Measurements from ENCODE around the gene COL27A1. TPM values are rescaled to one million over a fixed set of nuclear protein-coding genes. Genes with fewer than 3 reads are reported as not detected.
"Not testable (repeated sequence)": the region's sequence is repeated elsewhere in the genome, so short reads cannot be mapped to it uniquely, and the experiment has no call there.

COL27A1 gene
- total RNA-seq, 1 donor from 2014 or later, result 6.4 TPM

DNA sequence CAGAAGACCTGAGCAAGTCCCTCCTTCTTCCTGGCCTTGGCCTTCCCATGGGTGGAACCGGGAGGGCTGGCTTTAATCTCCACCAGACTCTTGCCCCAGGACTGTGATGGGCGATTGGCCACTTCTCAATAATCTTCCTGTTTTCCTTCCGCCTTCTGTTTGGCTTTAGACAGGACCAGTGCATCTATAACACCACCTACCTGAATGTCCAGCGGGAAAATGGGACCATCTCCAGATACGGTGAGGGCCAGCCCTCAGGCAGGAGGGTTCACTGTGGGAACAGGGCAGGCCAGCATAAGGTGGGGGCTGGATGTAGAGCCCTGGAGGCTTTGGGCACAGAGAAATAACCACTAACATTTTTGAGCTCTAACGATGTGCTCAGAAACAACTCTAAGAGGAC lies 168.5 kb downstream of the COL27A1 start:
- H3K9me3 ChIP-seq (replicated peaks); H3K27ac ChIP-seq (replicated peaks); DNase-seq; H3K4me1 ChIP-seq; H3K36me3 ChIP-seq; intact Hi-C loops (cut with micrococcal nuclease); H3K4me3 ChIP-seq: not testable (repeated sequence)
- H3K27me3 ChIP-seq (ENCODE audit: low read depth), result peaks cover 49% of the 10 kb centered on the region

DNA sequence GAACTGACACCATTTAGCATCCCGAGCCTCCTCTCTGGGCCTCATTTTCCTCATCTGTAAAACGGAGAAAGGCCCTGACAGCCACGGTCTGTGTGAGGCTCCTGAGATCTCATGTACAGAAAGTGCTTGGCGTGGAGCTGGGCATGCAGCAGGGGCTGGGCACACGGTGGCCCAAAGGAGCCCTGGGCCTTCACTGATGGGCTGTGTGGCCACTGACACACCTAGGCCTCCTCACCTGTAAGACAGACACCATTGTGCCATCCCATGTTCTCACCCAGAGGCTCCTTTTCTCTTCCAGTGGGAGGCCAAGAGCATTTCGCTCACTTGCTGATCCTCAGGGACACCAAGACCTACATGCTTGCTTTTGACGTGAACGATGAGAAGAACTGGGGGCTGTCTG lies 169.2 kb downstream of the COL27A1 start:
- intact Hi-C loops (cut with micrococcal nuclease), result no loop called here
- Histone ChIP-seq H3K27ac (replicated peaks) (no peak overlapping the region), H3K4me3 (no peak overlapping the region), H3K27me3 (ENCODE audit: low read depth) (peaks cover 44% of the 10 kb centered on the region), H3K9me3 (replicated peaks) (no peaks in the 10 kb centered on the region), H3K4me1 (no peaks in the 10 kb centered on the region), H3K36me3 (no peaks in the 10 kb centered on the region)
- DNase-seq, result no peak
- TF ChIP-seq, protein P1, sequence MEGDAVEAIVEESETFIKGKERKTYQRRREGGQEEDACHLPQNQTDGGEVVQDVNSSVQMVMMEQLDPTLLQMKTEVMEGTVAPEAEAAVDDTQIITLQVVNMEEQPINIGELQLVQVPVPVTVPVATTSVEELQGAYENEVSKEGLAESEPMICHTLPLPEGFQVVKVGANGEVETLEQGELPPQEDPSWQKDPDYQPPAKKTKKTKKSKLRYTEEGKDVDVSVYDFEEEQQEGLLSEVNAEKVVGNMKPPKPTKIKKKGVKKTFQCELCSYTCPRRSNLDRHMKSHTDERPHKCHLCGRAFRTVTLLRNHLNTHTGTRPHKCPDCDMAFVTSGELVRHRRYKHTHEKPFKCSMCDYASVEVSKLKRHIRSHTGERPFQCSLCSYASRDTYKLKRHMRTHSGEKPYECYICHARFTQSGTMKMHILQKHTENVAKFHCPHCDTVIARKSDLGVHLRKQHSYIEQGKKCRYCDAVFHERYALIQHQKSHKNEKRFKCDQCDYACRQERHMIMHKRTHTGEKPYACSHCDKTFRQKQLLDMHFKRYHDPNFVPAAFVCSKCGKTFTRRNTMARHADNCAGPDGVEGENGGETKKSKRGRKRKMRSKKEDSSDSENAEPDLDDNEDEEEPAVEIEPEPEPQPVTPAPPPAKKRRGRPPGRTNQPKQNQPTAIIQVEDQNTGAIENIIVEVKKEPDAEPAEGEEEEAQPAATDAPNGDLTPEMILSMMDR (IDR thresholded peaks at IDR 0.05; ENCODE audit: borderline replicate concordance), result no peak

DNA sequence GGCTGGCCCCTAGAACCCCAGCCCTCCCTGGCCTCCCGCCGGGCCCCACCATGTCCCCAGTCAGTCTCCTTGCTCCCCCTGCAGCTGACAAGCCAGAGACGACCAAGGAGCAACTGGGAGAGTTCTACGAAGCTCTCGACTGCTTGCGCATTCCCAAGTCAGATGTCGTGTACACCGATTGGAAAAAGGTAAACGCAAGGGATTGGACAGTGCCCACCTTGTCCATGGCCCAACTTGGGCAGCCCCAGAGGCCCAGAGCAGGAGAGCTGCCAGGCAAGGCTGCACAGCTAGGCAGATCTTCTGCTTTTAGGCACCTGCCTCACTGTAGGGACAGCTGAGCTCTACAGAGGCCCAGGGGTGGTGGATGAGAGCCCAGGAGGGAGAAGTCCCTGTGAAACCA lies 169.6 kb downstream of the COL27A1 start:
- DNase-seq; H3K36me3 ChIP-seq; H3K4me3 ChIP-seq; H3K4me1 ChIP-seq; intact Hi-C loops (cut with micrococcal nuclease); H3K9me3 ChIP-seq (replicated peaks); H3K27ac ChIP-seq (replicated peaks): not testable (repeated sequence)
- H3K27me3 ChIP-seq (ENCODE audit: low read depth), result peaks cover 40% of the 10 kb centered on the region

DNA sequence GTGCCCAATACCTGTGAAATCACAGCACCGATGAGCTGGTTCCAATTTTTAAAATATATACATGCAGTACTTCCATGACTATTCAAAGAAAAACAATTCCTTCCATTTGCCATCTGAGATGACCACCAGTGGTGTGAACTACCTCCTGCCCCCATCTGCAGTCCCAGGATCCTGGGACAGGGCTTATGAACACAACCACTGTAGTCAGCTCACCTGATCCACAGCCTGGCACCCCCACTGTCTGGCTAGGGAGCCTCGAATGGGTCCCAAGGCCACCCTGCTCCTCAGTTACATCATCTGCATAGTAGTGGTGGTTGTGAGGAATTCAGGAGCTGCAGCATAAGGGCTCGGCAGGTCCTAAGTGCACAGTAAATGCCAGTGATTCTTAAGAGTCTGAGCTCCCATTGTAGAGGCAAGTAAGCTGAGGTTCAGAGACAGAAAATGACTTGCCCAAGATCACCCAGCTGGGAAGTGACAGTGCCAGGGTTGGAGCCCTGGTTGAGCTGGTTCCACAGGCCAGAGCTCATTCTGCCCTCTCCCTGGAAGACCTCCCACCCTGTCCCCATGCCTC lies 170.4 kb downstream of the COL27A1 start:
- DNase-seq; H3K36me3 ChIP-seq; H3K27ac ChIP-seq (replicated peaks); intact Hi-C loops (cut with micrococcal nuclease); H3K4me1 ChIP-seq; H3K9me3 ChIP-seq (replicated peaks); H3K4me3 ChIP-seq: not testable (repeated sequence)
- peaks cover 32% of the 10 kb centered on the region for H3K27me3 ChIP-seq (ENCODE audit: low read depth)

DNA sequence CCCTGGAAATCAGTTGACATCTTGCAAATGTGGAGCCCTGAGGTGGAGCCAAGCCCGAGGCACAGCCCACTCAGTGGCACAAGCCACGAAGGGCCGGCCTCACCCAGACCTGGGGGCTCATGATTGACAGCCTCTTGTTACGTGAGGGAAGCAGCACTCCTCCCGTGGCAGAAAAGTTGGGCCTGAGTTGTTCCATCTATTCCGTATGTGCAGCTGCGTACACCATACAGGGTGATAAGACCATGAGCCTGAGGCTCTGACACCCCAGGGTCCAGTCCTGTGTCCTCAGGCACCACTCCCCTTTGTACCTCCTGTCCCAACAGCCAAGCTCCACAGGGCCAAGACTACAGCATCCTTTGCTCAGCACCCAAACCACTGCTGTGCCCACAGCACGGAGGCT lies 172.4 kb downstream of the COL27A1 start:
- DNase-seq, result no peak
- Histone ChIP-seq H3K9me3 (replicated peaks) (no peaks in the 10 kb centered on the region), H3K27me3 (ENCODE audit: low read depth) (peaks cover 18% of the 10 kb centered on the region), H3K36me3 (no peaks in the 10 kb centered on the region), H3K4me3 (no peak overlapping the region), H3K27ac (replicated peaks) (no peak overlapping the region), H3K4me1 (no peaks in the 10 kb centered on the region)
- intact Hi-C loops (cut with micrococcal nuclease), result no loop called here
- TF ChIP-seq, protein P1 (IDR thresholded peaks at IDR 0.05; ENCODE audit: borderline replicate concordance), result no peak

DNA sequence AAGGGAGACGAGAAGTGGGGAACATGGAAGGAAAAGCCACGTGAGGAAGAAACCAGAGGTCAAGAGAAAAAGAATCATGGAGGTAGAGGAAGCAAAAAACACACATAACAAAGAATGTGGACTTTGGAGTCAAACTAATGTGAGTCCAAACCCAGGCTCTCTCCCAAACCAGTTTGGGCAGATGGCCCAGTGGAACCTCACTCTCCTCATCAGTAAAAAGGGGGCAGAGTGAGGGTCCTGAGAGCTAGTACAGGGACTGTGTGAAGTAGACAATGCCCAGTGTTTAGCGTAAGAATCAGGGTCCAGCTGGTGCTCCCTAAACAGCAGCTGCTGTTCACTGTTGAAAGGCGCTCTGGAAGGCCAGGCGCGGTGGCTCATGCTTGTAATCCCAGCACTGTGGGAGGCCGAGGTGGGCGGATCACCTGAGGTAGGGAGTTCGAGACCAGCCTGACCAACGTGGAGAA lies 173.1 kb downstream of the COL27A1 start:
- intact Hi-C loops (cut with micrococcal nuclease); H3K9me3 ChIP-seq (replicated peaks); DNase-seq; H3K36me3 ChIP-seq; H3K4me1 ChIP-seq; H3K27ac ChIP-seq (replicated peaks); H3K4me3 ChIP-seq: not testable (repeated sequence)
- peaks cover 18% of the 10 kb centered on the region for H3K27me3 ChIP-seq (ENCODE audit: low read depth)

DNA sequence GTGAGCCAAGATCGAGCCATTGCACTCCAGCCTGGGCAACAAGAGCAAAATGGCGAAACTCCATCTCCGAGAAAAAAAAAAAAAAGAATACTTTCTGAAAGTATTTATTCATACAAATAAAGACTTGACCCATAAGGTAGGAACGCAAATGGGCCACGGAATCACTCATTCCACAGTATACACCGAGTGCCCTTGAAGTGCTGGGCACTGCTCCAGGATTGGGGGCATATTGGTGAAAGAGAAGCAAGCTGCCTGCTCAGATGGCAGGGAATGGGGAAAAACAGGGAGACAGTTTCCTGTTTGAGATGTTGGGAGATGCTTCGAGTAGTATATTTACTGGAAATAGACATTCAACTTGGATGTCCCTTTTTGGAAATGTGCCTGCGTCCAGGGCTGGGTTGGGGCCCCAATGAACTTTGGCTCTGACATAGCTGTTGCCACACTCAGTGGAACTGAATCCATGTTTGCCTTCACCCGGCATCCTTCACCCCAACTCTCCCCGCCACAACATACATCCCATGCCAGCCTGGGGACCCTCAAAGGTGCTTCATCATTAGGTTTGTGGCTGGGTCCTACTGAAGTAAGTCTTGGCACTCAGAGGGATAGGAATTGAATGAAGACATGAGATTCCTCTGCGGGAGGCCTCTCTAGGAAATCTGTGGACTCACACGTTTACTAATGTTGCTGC lies 173.7 kb downstream of the COL27A1 start:
- H3K9me3 ChIP-seq (replicated peaks); H3K36me3 ChIP-seq; H3K27ac ChIP-seq (replicated peaks); H3K4me1 ChIP-seq; DNase-seq; H3K4me3 ChIP-seq; intact Hi-C loops (cut with micrococcal nuclease): not testable (repeated sequence)
- H3K27me3 ChIP-seq (ENCODE audit: low read depth), result peaks cover 18% of the 10 kb centered on the region

DNA sequence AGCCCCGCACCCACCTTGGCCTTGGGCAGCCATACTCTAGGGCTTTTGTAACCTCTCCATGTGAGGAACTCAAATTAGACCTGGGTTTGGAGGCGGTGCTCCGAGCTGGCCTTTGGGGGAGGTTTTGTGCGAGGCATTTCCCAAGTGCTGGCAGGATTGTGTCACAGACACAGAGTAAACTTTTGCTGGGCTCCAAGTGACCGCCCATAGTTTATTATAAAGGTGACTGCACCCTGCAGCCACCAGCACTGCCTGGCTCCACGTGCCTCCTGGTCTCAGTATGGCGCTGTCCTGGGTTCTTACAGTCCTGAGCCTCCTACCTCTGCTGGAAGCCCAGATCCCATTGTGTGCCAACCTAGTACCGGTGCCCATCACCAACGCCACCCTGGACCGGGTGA lies 174.3 kb downstream of the COL27A1 start, which contains the start of gene ORM2:
ORM2 (plus strand) TSS at position 245 of the 398 bp plus-strand sequence; CDS start at position 281, 36 bp downstream.
- H3K4me3 ChIP-seq; DNase-seq; H3K4me1 ChIP-seq; H3K9me3 ChIP-seq (replicated peaks); intact Hi-C loops (cut with micrococcal nuclease); H3K27ac ChIP-seq (replicated peaks); H3K36me3 ChIP-seq: not testable (repeated sequence)
- peaks cover 13% of the 10 kb centered on the region for H3K27me3 ChIP-seq (ENCODE audit: low read depth)
